NCI-H82 treated with DMSO at 0.1 percent for 48 hours (cell line): ENCODE results near the gene PAFAH1B1.

Source experiments
- DNase-seq: peaks from one replicate; lab custom pipeline; 2025; ENCODE audit not compliant: unreplicated experiment; lab: John Stamatoyannopoulos, UW

PAFAH1B1 gene

DNA sequence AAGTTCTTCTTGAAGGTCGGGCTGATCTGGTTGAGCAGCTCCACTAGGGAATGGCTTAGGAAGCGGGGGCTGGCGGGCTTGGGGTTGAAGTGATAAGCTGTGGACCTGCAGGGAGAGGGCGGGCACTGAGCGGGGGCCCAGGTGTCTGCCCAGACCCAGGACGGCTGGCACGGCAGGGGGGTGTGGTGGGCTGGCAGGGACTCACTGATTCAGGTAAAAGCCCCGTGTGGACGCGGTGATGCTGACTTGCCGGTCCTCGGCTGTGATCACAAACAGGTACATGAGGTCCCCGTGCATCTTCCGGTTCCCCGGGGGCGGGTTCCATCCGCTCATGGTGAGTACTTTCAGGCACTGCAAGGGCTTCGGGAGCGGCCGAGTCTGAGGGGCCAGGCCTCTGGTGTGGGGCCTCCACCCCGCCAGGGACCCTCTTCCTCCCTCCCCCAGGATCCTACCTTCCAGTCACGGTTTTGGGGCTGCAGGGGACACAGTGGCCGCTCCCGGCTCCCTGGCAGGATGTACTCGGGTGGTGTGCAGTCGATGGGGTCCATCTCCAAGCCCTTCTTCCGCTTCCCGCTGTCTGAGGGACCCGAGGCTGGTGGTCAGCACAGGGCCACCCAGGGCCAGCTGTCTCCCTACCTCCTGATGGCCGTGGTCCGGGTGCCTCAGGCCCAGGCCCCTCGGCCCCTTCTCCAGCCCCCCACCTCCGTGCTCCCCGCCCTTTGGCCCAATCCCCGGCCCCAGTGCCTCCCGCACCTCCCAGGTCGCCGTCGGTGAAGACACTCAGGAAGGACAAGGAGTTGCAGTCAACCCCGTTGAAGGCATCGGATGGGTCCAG, 107.9 kb downstream of the PAFAH1B1 start:
- no peak for DNase-seq

DNA sequence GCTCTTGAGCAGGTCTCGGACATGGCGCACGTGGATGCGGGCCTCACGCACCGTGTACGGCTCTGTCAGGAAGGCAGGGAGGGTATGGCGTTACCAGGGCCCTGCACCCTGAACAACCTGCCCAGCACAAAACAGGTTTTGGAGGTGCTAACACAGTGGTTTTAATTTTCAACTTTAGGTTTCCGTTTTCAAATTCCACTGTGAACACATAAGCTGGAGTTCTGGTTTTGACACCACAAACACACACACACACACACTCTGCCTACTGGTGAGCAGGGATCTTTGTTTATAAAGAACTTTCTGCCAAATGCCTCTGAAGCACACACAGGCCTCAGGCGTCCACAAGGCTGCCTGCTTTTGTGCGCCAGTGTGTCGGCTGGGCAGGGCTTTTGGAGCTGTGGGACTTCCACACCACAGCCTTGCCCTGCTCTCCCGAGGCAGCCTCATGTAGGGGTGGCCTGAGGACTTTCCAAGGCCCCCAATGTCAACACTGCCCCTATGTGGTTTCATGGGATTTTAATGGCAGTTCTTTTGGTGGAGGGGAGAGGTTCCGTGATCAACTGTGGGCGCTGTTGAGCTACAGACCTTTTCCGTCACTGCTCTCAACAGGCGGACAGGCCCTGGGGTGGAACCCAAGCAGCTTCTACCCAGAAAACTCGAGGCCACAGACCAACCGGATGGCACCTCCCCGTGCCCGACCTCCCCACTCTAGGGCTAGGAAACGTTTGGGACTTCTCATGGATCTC, 108.7 kb downstream of the PAFAH1B1 start:
- no peak for DNase-seq

DNA sequence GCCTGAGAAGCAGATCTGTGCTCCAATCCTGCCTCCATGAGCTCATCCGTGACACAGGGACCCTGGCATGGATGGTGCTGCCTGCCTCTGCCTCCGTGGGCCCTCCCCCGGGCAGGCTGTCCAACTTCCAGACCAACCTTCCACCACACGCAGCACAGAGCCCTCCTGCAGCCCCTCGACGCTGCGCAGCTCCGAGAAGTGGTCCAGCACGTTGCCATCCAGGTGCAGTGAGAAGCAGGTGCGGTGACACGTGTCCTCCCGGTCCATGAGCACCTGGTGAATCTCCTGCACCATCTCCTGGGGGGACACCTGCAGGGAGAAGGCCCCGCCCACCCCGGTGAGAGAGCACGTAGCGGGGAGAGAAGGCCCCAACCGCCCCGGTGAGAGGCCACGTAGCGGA, 109.7 kb downstream of the PAFAH1B1 start:
- DNase-seq = no peak

DNA sequence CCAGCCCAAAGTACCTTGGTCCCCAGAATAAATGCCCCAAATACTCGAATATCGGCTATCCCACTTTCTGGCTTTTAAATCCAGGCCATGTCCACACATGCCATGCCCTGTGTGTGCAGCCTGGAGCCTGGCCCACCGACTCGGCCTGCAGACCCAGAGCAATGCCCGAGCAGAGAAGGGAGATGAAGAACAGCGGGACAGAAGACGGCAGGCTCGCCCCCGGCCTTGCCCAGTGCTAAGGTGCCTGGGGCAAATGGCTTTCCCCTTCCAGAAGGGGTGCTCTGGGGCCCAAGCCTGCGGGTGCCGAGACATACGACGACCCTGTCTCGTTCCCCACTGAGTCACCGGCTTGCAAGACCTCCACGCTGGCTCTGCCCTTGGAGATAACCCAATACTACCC, 110.2 kb downstream of the PAFAH1B1 start:
- no peak for DNase-seq

DNA sequence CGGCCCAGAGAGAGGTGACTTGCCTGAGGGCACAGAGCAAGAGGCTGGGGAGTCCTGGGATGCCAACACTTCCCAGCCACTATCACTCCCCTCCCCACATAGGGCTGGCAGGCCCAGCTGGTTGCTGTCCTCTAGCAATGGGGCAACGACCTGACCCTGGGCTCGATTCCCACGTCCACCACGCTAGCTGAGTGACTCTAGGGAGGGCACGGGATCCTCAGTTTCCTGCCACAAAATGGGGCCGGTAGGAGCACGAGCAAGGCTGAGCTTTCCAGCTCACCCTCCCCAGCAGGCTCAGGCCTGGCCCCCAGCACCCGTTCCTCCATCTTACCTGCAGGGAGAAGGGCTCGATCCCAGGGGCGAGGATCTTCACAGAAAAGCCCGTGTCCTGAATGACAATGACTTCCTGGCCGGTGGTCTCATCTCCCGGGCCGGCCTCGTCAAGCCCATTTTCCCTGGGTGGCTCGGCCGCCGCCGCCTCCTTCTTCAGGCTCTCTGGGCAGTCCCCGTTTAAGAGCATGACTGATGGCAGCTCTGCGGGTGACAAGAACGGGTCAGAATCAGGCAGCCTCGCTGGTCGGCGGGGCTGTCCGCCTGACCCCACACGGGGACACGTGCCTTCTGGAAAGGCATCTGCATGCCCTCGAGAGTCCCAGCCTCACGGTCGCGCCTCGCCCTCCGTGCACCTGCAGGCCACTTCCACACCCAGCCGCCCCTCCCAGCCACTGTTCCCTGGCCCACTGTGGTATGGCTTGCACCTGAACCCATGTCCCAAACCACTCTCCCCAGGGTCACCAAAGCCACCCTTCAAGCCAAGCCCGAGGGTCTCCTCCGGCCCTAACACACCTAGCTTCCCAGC, 110.8 kb downstream of the PAFAH1B1 start:
- no peak for DNase-seq

DNA sequence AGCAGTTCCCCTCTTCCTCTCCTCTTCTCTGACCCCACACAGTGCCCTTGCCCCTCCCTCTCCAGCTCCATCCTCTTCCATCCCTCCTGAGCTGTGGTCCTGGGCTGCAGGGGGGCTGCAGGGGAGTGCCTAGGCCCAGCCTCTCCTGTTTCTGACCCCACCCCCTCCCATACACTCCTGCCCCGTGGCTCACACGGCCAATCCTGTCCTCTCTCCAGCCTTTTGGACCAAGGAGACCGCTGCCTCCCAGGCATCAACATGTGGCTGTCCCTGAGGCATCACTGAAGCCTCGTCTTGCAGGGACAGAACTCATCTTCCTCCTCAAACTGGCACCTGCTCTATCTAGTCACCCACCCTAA, 111.4 kb downstream of the PAFAH1B1 start:
- no peak for DNase-seq

DNA sequence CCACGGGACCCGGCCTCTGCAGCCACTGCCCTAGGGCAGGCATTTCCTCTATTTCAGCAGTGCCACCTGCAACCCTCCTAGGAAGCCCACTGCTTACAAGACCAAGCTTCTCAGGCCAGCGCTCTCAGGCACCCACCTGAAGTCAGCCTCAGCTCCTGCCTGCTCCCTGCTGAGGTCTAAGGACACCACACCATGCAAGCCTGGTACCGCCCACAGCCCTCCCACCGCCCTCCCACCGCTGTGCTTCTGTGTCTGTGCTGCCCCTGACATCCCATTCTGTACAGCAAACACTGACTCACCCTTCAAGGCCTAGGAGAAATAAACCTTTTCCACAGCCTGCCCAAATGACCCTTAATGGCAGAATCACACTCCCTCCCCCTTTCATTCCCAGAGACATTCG, 111.8 kb downstream of the PAFAH1B1 start:
- no peak for DNase-seq

DNA sequence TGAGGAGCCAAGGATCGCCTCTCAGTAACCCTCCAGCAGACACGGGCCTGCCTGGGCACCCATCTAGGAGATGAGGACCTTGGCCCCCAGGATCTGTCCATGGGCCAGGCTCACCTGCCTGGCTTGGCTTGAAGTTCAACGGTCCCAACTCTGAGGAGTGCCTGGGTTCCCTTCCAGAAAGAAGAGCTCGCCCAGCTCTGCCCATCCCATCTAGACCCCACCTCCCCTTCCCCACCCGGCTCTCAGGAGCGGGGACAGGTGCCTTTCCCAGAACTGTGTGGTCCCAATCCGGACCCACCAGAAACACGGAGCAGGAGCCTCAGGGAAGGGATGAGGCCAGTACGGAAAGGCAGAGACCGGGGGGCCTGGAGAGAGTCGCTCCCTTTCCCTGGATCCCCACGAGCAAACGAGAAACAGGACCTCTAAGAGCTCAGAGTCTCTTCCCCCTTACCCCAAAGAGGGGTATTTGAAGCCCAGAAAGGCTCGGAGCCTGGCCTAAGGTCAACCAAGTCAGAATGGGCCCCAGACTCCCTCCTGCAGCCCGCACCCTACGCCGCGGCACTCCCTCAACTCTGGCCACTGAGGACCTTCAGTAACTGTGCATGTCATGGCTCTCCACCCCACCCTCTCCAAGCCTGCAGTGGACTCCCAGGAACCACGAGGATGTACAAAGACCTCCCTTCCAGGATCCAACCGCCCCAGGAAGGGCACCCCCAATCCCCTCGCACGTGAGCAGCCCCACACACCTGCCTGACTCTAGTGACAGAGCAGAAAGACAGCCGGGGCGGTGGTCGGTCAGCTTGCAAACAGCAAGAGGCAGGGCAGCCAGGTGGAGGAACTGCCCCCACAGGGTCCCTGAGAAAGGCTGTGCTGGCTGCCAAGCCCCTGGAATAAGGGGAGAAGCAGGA, 112.7 kb downstream of the PAFAH1B1 start:
- no peak for DNase-seq

DNA sequence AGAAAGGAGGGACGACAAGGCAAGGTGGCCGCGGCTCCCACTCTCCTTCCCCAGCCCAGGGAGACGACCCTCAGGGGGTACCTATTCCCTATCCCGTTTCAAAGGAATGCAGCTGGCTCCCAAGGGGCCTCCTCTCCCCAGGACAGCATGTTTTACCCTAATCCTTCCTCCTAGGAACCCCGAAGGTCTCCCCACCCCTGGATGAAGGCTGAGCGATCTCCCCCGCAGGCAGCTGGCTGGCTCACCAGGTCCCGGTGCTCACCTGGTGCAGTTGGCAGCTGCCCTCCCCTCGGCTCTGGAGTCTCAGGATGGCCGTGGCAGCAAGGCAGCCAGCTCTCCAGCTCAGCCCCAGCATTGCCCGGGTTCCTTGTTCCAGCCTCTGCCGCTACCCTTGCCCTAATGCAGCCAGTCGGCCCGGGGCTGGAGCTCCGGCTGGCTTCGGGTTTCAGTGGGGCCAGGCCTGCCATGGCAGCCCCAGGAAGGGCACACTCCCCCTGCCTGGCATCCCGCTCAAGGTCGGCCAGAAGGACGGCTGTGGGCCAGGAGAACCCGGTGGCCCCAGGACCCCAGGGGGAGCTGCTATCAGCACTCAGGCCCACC, 113.6 kb downstream of the PAFAH1B1 start:
- no peak for DNase-seq

DNA sequence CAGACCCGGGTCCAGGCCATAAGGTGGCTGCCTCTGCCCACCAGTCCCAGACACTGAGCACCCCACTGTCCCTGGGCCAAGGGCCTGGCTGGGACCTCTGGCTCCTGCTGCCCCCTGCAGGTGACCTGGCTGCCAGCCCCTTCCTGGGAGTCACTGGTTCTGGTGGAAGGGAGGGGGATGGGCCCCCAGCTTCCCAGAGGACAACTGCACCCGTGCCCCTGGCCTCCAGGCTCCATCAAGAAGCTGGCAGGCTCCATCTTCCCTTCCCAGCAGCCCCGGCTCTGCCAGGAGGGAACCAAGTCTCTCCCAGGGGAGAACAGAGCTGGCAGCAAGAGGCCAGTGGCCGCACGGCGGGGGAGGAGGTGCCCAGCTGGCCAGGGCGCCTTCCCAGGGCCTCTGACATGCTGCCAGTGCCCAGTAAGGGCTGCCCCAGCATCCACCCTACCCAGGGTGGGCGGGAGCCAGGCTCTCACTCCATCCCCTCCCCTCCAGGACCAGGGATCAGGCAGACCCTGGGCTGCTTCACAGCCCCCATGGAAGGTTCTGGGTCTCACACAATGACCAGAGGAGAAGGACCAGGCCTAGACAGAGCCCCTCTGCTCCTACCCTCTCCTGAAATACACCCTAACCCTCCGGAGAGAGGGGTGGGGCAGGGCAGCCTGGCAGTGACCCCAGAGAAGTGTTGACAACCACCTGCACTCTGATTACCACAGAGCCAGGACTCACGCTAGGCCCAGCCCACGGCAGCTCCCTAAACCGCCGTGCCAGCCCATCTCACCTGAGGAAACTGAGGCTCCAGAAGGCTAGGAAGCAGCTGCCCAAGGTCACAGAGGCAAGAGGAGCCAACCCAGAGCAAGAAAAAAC, 114.5 kb downstream of the PAFAH1B1 start:
- no peak for DNase-seq

DNA sequence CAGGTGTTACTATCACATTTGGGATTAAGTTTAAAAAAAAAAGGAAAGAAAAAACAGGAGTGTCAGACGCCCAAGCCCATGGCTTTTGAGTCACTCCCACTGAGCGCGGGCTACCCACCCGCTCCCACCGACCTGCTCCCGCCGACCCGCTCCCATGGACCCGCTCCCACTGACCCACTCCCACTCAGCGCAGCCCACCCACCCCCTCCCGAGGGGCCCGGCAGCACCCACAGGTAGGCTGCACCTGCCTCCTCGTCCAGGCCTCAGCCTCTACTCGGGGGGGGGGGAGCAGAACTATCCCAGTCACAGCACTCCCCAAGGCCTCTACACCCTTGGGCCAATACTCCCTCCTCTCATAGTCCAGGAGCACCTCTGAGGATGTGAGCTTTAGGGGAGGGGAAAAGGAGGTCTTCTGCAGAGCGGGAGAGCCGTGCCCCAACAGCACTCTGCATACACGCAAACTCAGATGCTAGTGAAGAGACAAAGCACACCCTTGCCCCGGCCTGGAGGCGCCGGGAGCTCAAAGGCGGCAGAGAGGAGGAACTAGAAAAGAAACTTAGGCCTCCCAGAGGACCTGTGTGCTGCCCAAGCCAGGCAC, 115.2 kb downstream of the PAFAH1B1 start:
- DNase-seq = no peak

DNA sequence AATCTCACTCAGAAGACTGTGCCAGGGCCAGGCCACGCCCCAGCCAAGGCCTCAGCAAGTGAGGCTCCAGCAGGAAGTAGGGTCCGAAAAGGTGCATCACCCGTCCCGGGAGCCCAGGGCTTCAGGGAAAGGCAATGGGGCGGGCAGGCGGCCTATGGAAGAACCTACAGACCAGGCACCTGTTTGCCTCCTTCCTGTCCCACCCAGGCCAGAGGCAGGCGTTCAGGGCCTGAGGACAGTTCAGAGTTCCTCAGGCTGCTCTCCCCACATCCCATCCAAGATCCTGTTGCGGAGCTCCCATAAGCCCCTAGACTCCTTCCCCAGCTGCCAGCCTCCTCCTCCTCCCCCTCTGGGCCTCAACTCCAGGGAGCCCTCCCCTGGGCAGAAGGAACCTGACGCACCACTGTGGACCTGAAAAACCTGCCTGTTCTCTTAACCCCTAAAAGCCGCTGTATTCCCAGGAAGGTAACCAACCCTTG, 115.8 kb downstream of the PAFAH1B1 start:
- DNase-seq = no peak

DNA sequence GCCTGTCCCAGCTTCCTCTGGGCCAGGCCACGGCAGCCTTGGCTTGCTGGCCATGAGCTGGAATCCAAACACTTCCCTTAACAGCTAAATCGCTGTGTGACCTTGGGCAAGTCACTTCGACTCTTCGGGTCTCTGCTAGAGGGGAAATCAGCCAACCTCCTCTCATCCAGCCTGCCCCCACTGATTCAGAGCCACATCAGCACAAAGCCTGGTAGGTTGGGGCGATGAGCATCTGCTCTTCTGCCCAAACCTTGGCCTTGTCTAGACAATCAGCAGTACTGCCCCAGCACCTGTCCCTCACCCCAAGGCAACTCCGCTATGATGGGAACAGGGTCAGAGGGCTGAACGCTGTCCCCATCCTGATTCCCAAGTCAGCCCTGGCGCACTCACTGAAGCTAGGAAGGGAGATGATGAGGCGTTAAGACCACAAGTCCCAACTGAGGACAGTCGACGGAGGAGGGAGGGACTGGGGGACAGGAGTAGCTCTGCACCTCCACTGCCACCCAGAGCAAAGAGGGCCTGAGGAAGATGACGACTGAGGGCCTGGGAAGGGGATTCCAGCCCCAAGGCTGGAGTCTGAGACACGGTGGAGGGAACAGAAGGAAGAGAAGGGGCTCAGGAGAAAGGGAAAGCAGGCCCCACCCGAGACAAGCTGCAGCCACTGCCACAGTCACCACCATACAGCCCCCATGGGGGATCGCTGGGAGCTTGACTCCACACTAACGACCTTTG, 116.8 kb downstream of the PAFAH1B1 start:
- DNase-seq = no peak

DNA sequence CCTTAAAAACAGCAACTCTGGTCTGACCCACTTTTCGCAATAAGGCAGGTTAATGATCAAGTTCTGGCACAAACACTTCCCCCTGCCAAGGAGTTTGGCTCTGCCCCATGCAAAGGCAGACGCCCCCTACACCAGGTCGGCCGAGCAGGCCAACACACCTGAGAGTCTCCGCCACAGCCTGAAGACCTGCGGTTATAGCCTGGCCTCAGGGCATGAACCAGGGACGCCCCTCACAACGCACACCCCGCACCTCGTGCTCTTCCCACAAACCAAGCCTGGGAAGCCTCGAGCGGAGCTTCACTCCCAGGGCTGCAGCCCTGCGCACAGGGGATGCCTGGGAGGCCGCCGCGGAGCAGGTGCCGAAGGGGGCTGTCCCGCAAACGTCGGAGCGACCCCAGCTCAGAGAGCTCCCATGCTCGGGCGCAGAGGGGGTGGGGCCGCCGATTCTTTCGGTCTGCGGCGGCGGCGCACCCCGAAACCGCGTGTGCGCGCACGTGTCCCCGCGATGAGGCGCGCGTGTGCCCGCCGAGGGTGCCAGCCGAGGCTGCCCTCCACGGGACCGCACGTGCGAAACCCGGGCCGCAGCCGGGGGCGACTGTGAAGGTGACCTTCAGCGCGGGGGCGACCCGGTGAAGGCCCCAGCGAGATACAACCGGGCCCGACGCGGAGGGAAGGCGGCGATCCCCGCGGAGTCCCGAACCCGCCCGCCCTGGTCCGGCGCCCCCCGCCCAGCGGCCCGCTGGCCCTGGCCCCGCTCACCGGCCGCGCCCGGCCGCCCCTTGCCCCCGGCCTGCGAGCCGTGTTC, 117.6 kb downstream of the PAFAH1B1 start:
- DNase-seq = no peak

DNA sequence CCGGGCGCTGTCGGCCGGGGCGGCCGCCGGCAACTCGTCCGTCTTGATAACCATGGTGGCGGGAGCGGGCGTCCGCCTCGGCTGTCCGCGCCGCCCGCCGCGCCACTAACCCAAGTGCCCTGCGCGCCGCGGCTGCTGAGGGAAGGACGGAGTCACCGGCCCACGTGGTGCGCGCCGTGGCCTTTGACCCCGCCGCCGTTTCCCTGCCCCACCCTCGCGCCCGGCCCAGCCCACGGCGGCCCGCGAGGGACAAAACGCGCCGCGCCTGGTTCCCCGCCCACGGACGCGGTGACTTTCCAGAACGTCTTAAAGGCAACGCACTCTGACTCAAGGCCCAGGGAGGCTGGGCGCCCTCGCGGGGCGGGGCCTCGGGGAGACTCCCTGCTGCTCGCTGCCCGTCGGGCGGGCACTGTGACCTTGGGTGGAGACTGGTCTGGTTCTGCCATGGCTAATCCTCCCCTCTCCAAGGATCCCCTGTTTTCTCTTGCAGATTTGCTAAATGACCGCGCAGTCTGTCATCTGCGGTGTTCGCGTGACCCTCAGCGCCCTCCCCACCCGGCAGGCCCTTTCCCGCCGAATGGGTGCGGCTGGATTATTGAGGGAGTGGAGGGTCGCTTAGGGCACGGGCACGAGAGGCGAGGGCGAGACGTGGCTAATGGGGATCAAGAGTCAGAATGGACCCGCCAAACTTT, 118.3 kb downstream of the PAFAH1B1 start, which contains the start of gene CLUH:
Gene CLUH (minus strand): TSS at position 157 of the 692 bp plus-strand sequence. CDS start 103 bp downstream, at position 54.
- peak; percentile 96 for DNase-seq

DNA sequence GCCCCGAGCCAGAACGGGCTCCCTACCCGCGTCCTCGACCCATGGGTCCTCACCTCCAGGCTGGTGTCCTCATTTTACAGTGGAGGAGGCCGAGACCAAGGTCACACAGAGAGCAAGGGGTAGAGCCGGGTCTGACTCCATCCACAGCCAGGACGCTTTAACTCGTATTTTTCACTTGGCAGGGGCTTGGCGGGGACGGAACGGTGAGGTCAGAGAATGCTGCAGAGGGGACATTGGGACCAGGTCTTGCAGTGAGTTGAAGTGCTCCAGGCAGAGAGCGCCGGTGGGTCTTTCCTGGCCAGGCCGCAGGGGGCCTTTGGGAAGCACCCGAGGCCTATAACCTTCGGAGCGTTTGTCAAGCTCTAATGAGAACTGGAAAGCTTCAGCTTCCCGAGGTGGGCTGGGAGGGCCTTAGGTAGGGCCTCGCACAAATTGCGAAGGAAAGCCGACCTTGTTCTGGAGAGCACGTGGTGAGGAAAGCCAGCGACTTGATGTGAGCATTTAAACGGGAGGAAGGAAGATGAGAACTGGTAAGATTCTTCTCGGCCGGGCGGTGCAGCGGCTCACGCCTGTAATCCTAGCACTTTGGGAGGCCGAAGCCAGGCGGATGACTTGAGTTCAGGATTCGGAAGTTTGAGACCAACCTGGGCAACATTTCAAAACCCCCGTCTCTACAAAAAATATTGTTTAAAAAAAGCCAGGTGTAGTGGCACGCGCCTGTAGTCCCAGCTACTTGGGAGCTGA, 119.0 kb downstream of the PAFAH1B1 start:
- DNase-seq = no peak
